B cell (primary cell): Measurements from ENCODE around the gene RGS1. TPM values are rescaled to one million over a fixed set of nuclear protein-coding genes. Genes with fewer than 3 reads are reported as not detected.

Source experiments
- ATAC-seq: fragments of 200-7000 bp; cut with Tn5 transposase; one replicate; pipeline ENCODE4 v1.10.0; 2021; ENCODE audit warnings: low read depth, mild to moderate bottlenecking, moderate number of reproducible peaks, moderate library complexity
- CTCF ChIA-PET: fragments of 350-600 bp; sonication (Branson Sonifier 250); formaldehyde crosslinking; loops from one replicate; lab custom pipeline; 2021; ENCODE audit warnings: antibody characterized with exemption, inconsistent platforms; lab: Charles Lee
- POLR2A ChIA-PET: fragments of 350-600 bp; sonication (Branson Sonifier 250); formaldehyde crosslinking; loops from one replicate; lab custom pipeline; 2021; ENCODE audit warnings: antibody characterized with exemption; lab: Charles Lee
- DNase-seq: peaks from one replicate; pipeline ENCODE4 v3.0.0; 2013
- H2AFZ ChIP-seq: 2 replicates; pipeline ENCODE4 v1.6.1; 2012; ENCODE audit warnings: mild to moderate bottlenecking, low read depth, low read length; ENCODE audit not compliant: insufficient read depth, poor library complexity, severe bottlenecking
- H3K27ac ChIP-seq, 2 donors: 1 replicate in 1 of 2; 2 replicates in 1 of 2; pipeline ENCODE4 v1.5.1; 2012 to 2013; ENCODE audit warnings: low read length in 2 of 2, mild to moderate bottlenecking in 2 of 2, moderate library complexity in 1 of 2
- H3K27me3 ChIP-seq, 4 experiments: fragments of 200-600 bp in 1 of 4; sonication (generic) in 1 of 4; replicated peaks in 1 of 4; 1 replicate in 2 of 4; 2 replicates in 2 of 4; pipeline versions ENCODE4 v1.6.1 to v1.7.0; 2013 to 2016; ENCODE audit warnings: low read length in 3 of 4, mild to moderate bottlenecking in 2 of 4, mixed read lengths in 1 of 4, moderate library complexity in 1 of 4; ENCODE audit not compliant: insufficient read depth in 4 of 4, control insufficient read depth in 3 of 4; ENCODE audit errors: control extremely low read depth in 1 of 4
- H3K36me3 ChIP-seq, 2 experiments: replicated peaks in 1 of 2; 1 replicate in 1 of 2; 2 replicates in 1 of 2; pipeline versions ENCODE4 v1.6.1 to v1.7.1; 2013; ENCODE audit warnings: low read length in 1 of 2; ENCODE audit not compliant: insufficient read depth in 2 of 2, control insufficient read depth in 1 of 2; ENCODE audit errors: control extremely low read depth in 1 of 2, extremely low read depth in 1 of 2
- H3K4me1 ChIP-seq, 2 donors: fragments of 200-600 bp in 1 of 2; sonication (generic) in 1 of 2; 1 replicate in 1 of 2; 2 replicates in 1 of 2; pipeline versions ENCODE4 v1.5.1 to v1.6.1; 2013 to 2017; ENCODE audit warnings: low read length in 2 of 2; ENCODE audit not compliant: control insufficient read depth in 2 of 2, insufficient read depth in 2 of 2
- H3K4me2 ChIP-seq: replicated peaks from 2 replicates; pipeline ENCODE3; 2012; ENCODE audit warnings: mild to moderate bottlenecking, low read depth, low read length; ENCODE audit not compliant: poor library complexity, severe bottlenecking
- H3K4me3 ChIP-seq, 5 experiments: fragments of 200-600 bp in 1 of 5; sonication (generic) in 1 of 5; 1 replicate in 3 of 5; 2 replicates in 2 of 5; pipeline versions ENCODE4 v1.5.1 to v1.7.0; 2011 to 2016; ENCODE audit warnings: low read length in 4 of 5, mild to moderate bottlenecking in 4 of 5, low read depth in 2 of 5, control low read depth in 1 of 5, moderate library complexity in 1 of 5; ENCODE audit not compliant: insufficient read depth in 1 of 5; ENCODE audit errors: control extremely low read depth in 1 of 5, extremely low read depth in 1 of 5
- H3K79me2 ChIP-seq: fragments of 200-600 bp; sonication (generic); one replicate; pipeline ENCODE4 v1.6.0; 2016; ENCODE audit warnings: low read length; ENCODE audit not compliant: control insufficient read depth, insufficient read depth
- H3K9ac ChIP-seq: fragments of 200-600 bp; sonication (generic); 2 replicates; pipeline ENCODE4 v1.6.1; 2017; ENCODE audit warnings: mild to moderate bottlenecking, low read length, moderate library complexity
- H3K9me3 ChIP-seq, 3 donors: one replicate each; pipeline versions ENCODE4 v1.6.1 to v1.7.1; 2013; ENCODE audit warnings: low read length in 2 of 3; ENCODE audit not compliant: control insufficient read depth in 2 of 3, insufficient read depth in 1 of 3; ENCODE audit errors: control extremely low read depth in 1 of 3
- H4K20me1 ChIP-seq: 2 replicates; pipeline ENCODE4 v1.6.0; 2012; ENCODE audit warnings: mild to moderate bottlenecking, low read length; ENCODE audit not compliant: insufficient read depth, control insufficient read depth, poor library complexity, severe bottlenecking
- H3K27ac Mint-ChIP-seq: one replicate; pipeline ENCODE4 v1.8.0; 2021; ENCODE audit warnings: mixed read lengths
- H3K27me3 Mint-ChIP-seq: one replicate; pipeline ENCODE4 v1.8.0; 2021; ENCODE audit warnings: mixed read lengths
- H3K4me1 Mint-ChIP-seq: one replicate; pipeline ENCODE4 v1.8.0; 2021; ENCODE audit warnings: mixed read lengths
- H3K4me3 Mint-ChIP-seq: one replicate; pipeline ENCODE4 v1.8.0; 2021; ENCODE audit warnings: mixed read lengths
- H3K9me3 Mint-ChIP-seq: one replicate; pipeline ENCODE4 v1.8.0; 2022; ENCODE audit warnings: mixed read lengths; ENCODE audit not compliant: insufficient read depth
- EZH2 ChIP-seq: IDR thresholded peaks from 2 replicates; pipeline ENCODE4 v1.6.1; 2012; ENCODE audit warnings: borderline replicate concordance, low read depth, mild to moderate bottlenecking, moderate library complexity, low read length; ENCODE audit not compliant: insufficient read depth, poor library complexity, severe bottlenecking
- WGBS: methylation state at CpG from one replicate; pipeline ENCODE4 v1.1.5; 2013; ENCODE audit warnings: missing lambda C conversion rate; ENCODE audit not compliant: insufficient coverage; 5-methylcytosine and 5-hydroxymethylcytosine counted together
- intact Hi-C: fragments of 100-400 bp; cut with micrococcal nuclease; formaldehyde crosslinking; loops from one replicate; pipeline ENCODE4 v1.10.0; 2022
- polyA plus RNA-seq: library from polyadenylated mRNA; depleted of rRNA; stranded (reverse); fragments of >200 nt; gene quantifications from 2 replicates; pipeline ENCODE4 v1.2.3, GENCODE V29; 2012
- total RNA-seq, 2 donors: library from RNA; stranded (reverse); fragments of 120-200 nt in 1 of 2; gene quantifications; 1 replicate in 1 of 2; 2 replicates in 1 of 2; pipeline versions ENCODE4 v1.2.3 to v1.2.4, GENCODE V29; 2013 to 2022
- TF ChIP-seq, protein P1 (sequence below): fragments of 200-600 bp; IDR thresholded peaks from one replicate; pipeline ENCODE4 v1.8.0; 2022; ENCODE audit warnings: antibody characterized with exemption, mild to moderate bottlenecking

Gene RGS1
- total and polyA plus RNA-seq, 2 donors (not counting 1 experiment from before 2014, with no cell fraction given), result 154 to 180 TPM

DNA sequence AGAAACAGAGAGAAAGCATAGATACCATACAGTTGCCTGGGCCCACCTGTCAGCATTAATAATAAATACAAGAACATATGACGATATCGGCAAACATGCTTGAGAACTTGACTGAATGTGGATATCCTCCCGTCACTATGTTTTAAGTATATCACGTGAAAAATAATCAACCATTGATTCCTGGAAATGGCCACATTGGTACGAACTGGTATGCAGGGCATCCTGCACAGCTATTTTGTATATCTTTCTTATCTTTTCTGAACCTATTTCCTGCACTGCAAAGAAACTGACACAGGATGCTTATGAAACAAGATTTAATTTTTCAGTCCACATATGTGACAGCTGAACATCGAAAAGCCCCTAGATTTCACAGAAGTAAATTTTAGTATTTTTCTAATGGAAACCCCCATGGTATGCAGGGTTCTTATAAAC is 22.8 kb upstream of the RGS1 start:
- Mint-ChIP-seq H3K27ac (no peak overlapping the region), H3K9me3 (no peaks in the 10 kb centered on the region), H3K27me3 (peaks cover 17% of the 10 kb centered on the region), H3K4me1 (peaks cover 32% of the 10 kb centered on the region), H3K4me3 (no peak overlapping the region)
- no peak overlapping the region for H3K27ac ChIP-seq
- H2AFZ ChIP-seq, result no peak overlapping the region
- 53% methylated on average over 4 of the region's 6 CpGs for WGBS
- intact Hi-C loops, result no loop called here
- no peak overlapping the region for H3K9ac ChIP-seq
- H3K4me3 ChIP-seq, result no peak overlapping the region
- H3K79me2 ChIP-seq, result no peaks in the 10 kb centered on the region
- no peaks in the 10 kb centered on the region for H3K36me3 ChIP-seq
- no peaks in the 10 kb centered on the region for H4K20me1 ChIP-seq
- H3K4me1 ChIP-seq, result no peaks in the 10 kb centered on the region
- peaks cover 0 to 9% (median 2%) of the 10 kb centered on the region in 4 experiments for H3K27me3 ChIP-seq
- CTCF ChIA-PET, result interaction anchor here (1.3 to 1.7 kb wide), 2 partner anchors 46 to 75 kb away, joined by 3 to 5 read pairs; no protein-coding TSS in a partner anchor
- TF ChIP-seq EZH2, result no peak
- TF ChIP-seq, protein P1, sequence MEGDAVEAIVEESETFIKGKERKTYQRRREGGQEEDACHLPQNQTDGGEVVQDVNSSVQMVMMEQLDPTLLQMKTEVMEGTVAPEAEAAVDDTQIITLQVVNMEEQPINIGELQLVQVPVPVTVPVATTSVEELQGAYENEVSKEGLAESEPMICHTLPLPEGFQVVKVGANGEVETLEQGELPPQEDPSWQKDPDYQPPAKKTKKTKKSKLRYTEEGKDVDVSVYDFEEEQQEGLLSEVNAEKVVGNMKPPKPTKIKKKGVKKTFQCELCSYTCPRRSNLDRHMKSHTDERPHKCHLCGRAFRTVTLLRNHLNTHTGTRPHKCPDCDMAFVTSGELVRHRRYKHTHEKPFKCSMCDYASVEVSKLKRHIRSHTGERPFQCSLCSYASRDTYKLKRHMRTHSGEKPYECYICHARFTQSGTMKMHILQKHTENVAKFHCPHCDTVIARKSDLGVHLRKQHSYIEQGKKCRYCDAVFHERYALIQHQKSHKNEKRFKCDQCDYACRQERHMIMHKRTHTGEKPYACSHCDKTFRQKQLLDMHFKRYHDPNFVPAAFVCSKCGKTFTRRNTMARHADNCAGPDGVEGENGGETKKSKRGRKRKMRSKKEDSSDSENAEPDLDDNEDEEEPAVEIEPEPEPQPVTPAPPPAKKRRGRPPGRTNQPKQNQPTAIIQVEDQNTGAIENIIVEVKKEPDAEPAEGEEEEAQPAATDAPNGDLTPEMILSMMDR, result no peak
- H3K4me2 ChIP-seq, result no peak overlapping the region
- DNase-seq (no peak), ATAC-seq (no peak)
- POLR2A ChIA-PET, result no interaction called here
- no peaks in the 10 kb centered on the region for H3K9me3 ChIP-seq

DNA sequence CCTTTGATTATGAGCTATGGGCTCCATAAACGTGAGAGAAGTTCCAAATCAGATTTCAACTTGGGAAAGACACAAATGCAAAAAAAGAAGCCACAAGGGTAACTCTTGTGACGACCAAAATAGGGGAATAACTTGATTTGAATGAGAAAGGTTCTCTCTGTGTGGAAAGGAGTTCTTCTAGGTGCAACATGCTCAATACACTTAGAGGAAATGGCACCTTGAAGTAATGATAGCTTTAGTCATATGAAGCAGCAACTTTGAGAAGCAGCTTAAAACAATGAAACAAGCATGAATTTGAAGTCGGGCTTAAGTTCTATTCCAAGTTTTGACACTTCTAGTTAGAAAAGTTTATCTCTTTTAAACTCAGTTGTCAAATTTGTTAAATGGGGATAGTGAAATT is 21.8 kb upstream of the RGS1 start:
- Mint-ChIP-seq H3K9me3 (no peaks in the 10 kb centered on the region), H3K4me1 (peaks cover 32% of the 10 kb centered on the region), H3K4me3 (no peak overlapping the region), H3K27me3 (peaks cover 17% of the 10 kb centered on the region), H3K27ac (no peak overlapping the region)
- intact Hi-C loops, result loop anchor here (2.0 kb wide), 1 partner anchor 15 kb away; no protein-coding TSS in a partner anchor
- CTCF ChIA-PET, result interaction anchor here (1.0 to 1.7 kb wide), 2 partner anchors 13 to 47 kb away, joined by 3 to 5 read pairs; no protein-coding TSS in a partner anchor
- POLR2A ChIA-PET, result no interaction called here
- Histone ChIP-seq H3K9me3 (no peaks in the 10 kb centered on the region), H3K4me2 (no peak overlapping the region), H3K4me3 (no peak overlapping the region), H3K36me3 (no peaks in the 10 kb centered on the region), H4K20me1 (no peaks in the 10 kb centered on the region), H3K79me2 (no peaks in the 10 kb centered on the region), H3K27me3 (peaks cover 0 to 9% (median 2%) of the 10 kb centered on the region in 4 experiments), H3K27ac (no peak overlapping the region), H2AFZ (no peak overlapping the region), H3K4me1 (no peaks in the 10 kb centered on the region), H3K9ac (no peak overlapping the region)
- TF ChIP-seq, protein P1, result no peak
- TF ChIP-seq EZH2, result no peak
- 64% methylated on average over 2 of the region's 3 CpGs for WGBS
- no peak for DNase-seq
- no peak for ATAC-seq
